Suppressor macrophage treated with lipopolysaccharide for 4 hours (primary cell): ENCODE results near the gene RIMS1.

Experiments
- DNase-seq: peaks from one replicate; pipeline ENCODE4 v3.0.0-alpha.2; 2020

Gene RIMS1, protein sequence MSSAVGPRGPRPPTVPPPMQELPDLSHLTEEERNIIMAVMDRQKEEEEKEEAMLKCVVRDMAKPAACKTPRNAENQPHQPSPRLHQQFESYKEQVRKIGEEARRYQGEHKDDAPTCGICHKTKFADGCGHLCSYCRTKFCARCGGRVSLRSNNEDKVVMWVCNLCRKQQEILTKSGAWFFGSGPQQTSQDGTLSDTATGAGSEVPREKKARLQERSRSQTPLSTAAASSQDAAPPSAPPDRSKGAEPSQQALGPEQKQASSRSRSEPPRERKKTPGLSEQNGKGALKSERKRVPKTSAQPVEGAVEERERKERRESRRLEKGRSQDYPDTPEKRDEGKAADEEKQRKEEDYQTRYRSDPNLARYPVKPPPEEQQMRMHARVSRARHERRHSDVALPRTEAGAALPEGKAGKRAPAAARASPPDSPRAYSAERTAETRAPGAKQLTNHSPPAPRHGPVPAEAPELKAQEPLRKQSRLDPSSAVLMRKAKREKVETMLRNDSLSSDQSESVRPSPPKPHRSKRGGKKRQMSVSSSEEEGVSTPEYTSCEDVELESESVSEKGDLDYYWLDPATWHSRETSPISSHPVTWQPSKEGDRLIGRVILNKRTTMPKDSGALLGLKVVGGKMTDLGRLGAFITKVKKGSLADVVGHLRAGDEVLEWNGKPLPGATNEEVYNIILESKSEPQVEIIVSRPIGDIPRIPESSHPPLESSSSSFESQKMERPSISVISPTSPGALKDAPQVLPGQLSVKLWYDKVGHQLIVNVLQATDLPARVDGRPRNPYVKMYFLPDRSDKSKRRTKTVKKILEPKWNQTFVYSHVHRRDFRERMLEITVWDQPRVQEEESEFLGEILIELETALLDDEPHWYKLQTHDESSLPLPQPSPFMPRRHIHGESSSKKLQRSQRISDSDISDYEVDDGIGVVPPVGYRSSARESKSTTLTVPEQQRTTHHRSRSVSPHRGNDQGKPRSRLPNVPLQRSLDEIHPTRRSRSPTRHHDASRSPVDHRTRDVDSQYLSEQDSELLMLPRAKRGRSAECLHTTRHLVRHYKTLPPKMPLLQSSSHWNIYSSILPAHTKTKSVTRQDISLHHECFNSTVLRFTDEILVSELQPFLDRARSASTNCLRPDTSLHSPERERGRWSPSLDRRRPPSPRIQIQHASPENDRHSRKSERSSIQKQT (N-terminal part only)

DNA sequence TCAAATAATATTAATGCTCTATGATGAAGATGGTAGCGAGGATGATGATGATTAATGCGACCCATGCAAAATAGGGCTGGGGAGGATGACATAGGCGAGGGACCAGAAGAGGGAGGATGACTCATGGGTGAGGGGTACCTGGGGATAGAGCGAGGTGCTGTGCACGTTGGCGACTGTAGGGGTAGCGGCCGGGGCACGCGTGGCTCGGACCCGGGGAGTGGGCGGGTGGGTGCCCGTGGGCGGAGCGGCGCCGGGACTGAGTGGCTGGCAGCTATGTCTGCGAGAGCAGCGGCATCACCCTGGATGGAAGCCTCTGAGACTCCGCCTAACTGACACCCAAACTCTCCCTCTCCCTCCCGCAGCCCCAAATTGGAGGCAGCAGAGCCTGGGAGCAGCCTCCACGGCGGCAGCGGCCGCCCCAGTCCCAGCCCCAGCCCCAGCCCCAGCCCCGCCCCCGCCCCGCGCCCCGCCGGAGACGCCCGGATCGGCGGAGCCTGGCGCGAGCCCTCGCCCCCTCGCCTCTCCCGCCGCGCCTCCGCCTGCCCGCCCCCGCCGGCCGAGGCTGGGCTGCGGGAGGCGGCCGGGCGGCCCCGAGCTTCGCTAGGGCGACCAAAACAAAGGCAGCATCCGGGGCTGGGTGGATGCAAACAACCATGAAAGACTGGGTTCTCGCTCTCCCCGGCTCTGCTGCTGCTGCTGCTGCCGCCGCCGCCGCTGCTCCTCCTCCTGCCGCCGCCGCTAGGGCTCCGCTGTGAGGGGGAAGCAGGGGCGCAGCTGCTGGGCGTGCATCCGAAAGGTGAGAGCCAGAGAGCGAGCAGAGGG is at the start of gene RIMS1:
TSS of gene RIMS1 (plus strand) at position 367 of the 822 bp plus-strand sequence. CDS start 474 bp downstream, outside the sequence.
- DNase-seq: no peak

DNA sequence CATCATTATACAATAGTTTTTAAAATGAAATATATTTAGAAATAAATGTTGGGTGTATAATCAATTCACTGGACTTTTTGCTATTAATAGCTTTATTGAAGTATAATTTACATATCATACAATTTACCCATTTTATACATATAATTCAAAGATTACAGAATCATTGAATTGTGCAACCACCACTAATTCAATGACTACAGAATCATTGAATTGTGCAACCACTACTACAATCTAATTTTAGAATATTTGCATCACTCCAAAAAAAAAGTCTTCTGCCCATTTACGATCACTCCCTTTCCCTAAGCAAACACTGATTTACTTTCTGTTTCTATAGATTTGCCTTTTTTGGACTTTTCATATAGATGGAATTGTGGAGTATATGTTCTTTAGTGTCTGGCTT is 35.1 kb upstream of the RIMS1 start:
- no peak for DNase-seq

DNA sequence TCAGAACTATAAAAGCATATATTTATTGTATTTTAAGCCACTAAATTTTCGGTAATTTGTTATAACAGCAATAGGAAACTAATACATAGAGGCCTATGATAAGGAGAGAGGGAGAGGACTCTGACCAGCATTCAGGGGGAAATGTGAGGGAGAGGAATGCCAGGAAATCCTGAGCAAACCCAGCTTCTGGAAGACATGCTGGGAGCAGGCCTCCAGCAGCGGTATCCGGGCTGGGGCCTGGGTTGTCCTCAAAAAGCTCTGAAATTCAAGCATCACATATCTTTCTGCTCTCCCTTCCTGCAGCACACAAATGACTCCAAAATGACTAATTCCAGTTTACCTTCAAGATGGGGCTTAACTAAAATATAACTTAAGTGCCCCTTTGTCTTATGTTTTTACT is 33.4 kb upstream of the RIMS1 start:
- no peak for DNase-seq

DNA sequence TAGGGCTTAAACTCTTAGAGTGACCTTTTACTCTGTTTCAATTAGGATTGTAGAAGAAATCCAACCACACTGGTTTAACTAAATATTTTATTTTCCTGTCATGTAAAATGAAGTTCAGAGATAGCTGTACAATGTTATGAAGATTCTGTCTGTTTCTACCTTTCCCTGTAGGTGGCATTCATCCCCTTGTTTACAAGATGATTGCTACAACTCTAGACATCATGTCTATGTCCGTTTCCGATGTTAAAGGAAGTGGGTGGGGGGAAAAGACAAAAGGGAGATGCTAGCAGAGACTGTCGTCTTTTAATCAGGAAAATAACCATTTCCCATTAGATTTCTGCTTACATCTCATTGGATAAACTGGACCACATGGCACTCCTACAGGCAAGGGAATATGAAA is 30.9 kb upstream of the RIMS1 start:
- no peak for DNase-seq

DNA sequence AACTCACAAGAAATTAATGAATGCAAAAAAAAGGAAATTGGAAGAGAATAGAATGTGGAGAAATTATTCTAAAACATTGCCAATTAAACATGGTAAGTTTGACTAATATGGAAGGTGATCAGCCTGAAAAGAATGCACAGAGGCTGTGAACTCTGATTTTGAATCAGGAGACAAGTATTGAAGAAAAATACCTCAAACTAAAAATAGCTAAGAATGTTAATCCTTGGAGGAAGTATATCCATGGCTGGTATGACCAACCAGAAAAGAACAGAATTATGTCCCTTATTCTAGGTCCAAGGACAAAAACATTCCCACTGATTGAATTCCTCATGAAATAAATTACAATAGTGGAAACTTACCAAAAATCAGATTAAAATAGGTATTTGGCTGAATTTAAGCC is 7.3 kb upstream of the RIMS1 start:
- DNase-seq: no peak

DNA sequence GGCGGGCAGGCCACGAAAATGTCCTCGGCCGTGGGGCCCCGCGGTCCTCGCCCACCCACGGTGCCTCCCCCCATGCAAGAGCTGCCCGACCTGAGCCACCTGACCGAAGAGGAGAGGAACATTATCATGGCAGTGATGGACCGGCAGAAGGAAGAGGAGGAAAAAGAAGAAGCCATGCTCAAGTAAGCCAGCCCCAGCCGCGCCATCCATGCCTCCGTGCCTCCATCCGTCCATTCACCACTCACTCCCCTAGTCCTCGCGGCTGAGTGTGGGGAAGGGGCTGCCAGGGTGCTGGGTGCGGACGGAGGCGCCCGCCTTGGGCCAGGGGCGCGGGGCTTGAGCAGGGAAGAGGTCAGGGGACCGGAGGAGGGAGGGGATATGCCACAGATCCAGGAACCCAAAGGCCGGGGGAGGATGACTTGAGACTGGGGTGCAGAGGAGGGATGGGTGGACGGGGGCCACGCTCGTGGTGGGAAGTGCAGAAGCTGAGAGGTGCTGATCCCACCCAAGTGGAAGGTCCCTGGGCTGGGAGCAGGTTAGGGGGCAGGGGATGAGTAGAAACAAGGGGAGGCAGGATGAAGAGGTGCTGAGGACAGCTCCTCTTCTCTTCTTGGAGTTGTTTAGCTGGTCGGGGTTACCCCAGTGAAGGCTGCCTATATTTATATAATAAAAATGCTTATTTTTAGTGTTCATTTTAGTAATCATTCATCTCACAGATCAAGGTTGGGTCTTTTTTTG is 825 bp downstream of the RIMS1 start:
- DNase-seq: no peak

DNA sequence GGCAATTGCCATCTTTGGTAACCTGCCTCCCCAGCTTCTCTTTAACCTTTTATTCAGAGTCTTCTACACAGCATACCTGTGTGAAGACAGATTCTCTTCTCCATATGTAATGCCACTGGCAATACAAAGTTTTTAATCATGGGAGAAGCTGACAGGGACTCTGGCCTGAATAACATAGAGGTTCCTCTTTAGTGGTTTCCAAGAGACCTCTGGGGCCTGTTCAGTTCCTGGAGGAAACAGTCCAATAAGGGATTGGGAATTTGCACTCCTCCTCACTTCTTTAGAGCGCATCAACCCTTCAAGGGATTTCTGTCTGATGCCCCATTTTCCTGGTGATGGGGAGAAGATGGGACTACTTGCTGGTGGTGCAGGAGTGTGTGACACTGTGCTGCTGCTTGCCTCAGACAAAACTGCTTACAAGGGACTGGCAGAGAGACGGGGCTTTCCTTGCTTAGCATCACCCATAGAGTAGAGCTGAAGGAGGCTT is 1.4 kb downstream of the RIMS1 start:
- DNase-seq: no peak

DNA sequence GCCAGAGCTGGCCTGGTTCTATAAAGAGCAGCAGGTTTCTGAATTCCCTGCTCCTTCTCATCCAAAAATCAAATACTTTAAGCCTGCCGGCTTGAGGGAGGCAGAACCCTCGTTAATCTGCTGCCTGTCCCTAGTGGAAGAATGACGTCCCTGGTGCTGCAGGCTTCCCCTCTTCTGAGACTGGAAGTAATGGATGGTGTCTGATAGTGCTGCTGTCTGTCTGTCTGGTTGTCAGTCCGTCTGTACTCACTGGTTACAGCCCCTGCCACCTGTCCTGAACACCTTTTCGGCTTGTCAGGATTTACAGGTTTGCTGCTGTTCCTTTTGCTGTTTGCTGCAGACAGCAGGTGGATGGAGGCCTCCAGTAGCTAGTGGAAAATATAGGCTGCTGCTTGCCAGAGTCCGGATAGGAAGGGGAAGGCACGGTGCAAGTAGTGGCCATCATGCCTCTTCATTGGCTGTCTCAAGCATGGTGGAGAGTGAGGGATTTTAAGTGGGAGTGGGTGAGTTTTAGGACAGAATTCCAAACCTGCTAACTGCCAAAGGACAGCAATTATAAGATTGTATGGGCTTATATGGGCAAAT is 2.5 kb downstream of the RIMS1 start:
- no peak for DNase-seq

DNA sequence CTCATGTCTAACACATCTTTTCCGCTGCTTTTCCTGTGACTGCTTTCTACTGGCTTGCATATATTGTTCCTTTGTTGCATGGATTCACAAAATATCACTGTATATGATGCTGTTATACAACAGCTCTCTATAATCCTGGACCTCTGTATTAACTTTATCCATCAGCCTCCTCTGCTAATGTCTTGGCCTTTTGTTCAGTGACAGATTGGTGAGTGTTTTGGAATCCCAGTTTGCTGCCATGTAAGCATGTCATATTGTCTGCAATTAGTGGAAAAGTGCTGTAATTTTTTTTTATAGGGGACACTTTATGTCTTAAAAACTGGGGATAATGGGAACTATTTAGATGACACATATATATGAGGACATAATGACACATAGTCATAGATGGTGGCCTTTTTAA is 3.0 kb downstream of the RIMS1 start:
- no peak for DNase-seq

DNA sequence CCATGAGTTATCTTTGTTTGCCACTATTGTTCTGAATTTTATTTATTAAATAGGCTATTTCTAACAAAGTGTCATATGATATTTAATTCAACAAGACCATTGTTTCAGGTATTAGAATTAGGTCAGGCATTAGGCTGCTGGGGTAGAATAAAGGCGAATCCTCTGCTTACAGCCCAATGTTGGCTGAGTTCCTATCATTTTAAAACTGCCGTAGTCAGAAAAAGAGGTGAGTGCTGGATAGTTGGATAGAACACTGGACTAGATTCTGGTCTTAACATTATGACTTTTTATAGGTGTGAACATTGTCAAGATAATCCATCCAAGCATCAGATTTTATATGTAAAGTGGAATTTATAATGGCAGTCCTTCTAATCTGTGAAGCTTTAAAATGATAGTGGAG is 6.3 kb downstream of the RIMS1 start:
- DNase-seq: no peak

DNA sequence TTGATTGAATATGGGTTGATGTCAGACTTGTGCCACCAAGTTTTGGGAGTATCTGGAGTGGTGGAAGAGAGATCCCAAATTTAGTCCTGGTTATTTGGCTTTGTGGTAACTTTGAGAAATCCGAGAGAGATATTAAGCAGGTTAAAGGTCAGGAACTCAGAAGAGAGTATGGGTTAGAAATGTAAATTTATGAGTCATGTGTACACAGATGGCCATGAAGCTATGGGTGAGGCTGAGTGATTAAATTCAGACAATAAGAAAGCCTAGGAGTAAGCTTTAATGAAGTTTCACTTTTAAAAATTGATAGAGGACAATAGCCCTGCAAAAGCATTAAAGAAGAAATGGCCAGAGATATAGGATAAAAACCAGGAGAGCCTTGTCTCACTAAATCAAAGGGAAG is 14.3 kb downstream of the RIMS1 start:
- DNase-seq: no peak

DNA sequence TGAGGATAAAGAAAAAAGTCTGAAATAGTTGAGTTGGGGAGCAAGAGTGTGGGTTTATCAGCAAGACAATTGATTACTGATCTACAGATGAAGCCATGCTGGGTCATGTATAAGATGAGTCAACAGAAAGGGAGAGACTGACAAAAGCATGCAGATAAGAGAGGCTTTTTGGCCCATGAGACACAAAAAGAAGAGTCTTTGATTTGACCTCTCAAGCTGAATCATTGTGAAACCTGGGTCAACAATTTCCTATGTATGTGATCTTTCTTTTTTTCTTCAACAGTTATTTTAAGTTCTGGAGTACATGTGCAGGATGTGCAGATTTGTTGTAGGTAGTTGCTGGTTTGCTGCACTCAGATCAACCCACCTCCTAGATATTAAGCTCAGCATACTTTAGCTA is 15.9 kb downstream of the RIMS1 start:
- DNase-seq: no peak

DNA sequence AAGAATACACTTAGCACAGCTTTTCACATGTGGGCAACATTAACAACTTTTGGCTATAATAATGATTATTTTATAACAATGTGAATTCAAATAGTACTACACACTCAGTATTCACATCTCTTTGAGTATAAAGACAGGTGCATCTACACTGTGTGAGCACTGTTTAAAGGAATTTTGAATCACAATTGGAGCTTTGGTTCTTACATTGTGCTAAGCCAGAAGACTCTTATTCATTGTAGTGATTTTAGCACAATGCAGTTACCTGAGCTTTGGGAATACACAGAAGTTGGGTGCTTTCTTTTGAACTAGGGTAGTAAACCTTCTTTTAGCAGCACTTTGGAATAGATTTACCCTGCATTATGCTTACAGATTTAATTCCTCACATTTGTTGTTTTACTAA is 20.5 kb downstream of the RIMS1 start:
- DNase-seq: no peak

DNA sequence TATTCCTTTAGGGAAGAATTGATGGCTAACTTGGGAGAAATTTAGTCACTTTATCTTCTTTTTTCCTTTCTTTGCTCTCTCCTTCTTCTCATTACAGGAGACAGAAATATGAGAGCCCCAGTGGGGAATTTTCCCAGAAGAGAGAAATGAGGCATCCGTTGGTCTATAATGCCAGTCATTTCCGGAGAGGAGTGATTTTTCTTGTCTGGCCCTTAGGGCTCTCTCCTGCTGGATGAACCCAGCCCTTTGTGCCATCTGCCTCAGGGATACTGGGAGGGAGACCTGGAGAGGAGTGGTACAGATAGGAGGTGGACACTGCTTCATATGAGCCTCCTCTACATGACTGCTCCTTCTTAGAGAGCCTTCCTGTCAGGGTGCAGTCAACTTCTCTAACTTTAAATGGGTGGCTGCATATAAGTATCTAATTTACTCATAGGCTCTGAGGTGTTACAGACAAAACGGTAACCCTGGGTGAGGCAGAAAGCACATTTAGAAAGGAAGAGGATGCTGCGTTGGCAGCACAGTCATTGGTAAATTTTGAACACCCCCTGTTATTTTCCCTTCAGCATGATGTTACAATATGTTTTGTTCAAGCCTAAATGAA is 21.9 kb downstream of the RIMS1 start:
- no peak for DNase-seq

DNA sequence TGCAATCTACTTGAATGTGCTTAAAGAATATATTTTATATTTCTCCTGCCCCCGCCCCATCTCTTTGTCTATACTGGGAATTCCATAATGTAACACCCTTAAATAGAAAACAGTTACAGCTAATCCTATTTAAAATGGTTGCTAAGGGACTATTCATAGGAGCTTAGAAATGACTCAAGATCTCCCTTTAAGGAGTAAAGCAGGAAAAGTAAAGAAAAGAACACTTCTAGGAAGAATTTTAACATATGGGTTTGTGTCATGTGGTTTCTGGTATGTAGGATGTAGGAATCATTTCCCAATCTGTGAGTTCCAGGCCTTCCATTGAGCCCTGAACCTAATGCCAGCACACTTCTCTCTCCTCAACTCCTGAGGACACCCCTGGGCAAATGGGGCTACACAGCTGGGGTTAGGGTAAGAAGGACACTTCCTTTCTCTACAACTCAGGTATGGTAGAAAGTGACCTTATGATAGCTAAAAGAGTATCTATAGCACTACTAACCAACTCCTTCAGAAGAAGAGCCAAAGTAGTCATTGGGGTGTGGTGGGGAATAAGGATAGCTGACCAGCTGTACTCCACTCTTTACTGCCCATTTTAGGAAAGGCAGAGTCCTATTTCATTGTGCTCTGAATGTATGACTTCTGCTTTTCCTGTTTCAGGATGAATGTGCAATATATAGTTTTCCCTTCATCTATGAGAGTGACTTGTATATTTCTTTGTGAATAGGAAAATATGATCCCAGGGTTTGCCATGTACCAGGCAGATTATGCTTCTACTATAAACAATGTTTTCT is 27.3 kb downstream of the RIMS1 start:
- DNase-seq: peak; percentile 6

DNA sequence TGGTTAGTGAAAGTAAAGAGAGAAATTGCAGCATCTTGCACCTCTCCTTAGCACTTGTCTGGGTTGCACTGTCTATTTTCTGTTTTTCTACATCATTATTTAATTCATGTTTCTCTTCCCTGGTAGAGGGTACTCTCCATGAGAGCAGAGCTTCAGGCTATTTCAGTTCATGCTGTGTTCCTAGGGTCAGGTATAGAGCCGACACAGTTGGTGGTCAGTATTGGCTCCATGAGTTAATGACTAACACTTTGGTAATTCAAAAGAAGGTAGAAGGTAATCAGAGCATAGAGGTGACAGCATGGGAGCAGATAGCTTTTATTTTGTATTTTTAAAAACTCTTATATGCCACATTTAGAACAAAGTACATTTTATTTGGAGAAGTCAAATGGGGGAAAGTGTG is 42.7 kb downstream of the RIMS1 start:
- DNase-seq: no peak

DNA sequence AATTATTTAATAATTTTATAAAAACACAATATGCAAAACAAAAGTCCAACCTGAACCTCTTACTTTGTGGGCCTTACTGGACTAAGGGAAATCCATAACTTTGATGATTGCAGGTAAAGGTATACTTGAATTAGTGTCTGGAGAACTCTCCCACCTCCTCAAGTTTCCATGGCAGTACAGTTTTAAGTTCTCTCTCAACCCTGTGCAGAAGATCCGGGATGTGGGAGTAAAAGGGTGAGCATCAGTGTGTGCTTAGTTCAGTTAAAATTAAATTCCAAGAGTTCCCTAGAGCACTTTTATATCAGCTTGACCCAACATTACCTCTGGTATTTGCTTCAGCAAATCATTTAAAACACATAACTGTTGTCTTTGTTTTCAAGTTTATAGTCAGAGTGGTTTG is 47.5 kb downstream of the RIMS1 start:
- no peak for DNase-seq

DNA sequence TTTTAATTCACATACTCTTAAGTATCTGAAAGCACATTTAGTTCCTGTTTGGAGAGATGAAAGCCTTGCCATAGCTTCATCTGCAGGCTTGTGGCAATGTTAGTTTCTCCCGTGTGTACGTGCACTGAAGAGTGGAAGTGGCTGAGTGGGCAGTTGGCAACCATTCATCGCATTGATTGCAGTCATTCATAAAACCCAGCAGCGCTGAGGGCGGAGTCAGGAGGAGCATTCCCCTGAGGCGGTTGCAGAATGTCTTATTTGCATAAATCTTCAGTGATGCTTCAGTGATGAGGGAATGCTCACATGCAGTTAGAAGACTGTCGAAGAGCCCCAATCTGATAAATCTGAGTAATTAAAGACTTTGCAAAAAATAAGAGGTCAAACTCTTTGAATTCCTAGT is 79.1 kb downstream of the RIMS1 start:
- DNase-seq: no peak

DNA sequence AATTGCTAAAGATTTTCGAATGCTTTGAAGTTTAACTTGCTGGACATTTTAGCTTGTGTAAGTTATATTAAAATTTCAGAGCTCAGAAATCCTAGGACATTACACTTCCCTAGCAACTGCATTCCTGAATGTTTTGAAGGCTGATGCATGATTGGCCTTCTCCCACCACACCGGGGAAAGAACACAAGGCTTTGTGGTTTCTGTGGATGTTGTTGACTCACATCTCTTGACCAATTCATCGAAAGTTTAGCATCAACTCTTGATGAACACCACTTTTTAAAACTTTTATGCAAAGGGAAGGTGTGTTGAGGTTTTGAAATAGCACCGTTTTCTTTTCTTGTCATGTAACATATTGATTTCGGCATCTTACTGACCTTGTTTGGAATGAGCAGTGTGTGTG is 81.1 kb downstream of the RIMS1 start:
- no peak for DNase-seq

DNA sequence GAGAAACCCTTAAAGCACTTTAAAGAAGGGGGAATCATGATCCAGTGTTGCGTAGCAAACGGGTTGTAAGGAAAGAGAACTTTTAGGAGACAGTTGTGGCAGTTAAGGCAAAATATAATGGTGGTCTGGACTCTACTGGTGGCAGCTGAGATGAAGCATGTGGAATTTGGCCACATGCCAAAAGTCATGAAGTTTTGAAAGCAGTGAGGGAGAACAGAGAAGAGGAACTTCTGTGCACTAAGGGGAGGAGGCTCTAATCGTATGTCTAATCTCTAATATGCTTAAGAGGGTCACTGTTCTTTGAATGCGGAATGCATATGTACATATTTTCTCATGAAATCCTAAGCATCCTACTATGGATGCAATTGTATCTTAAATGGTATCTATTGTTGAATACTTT is 91.5 kb downstream of the RIMS1 start:
- DNase-seq: no peak
